ENCODE measurements around the gene BRS3. TPM values are rescaled to one million over a fixed set of nuclear protein-coding genes. Genes with fewer than 3 reads are reported as not detected.

The BRS3 gene
- total and polyA plus RNA-seq, 9 of the 15 experiments (the other 6 are each of a cell fraction or from before 2014, with no cell fraction given) = not detected

DNA sequence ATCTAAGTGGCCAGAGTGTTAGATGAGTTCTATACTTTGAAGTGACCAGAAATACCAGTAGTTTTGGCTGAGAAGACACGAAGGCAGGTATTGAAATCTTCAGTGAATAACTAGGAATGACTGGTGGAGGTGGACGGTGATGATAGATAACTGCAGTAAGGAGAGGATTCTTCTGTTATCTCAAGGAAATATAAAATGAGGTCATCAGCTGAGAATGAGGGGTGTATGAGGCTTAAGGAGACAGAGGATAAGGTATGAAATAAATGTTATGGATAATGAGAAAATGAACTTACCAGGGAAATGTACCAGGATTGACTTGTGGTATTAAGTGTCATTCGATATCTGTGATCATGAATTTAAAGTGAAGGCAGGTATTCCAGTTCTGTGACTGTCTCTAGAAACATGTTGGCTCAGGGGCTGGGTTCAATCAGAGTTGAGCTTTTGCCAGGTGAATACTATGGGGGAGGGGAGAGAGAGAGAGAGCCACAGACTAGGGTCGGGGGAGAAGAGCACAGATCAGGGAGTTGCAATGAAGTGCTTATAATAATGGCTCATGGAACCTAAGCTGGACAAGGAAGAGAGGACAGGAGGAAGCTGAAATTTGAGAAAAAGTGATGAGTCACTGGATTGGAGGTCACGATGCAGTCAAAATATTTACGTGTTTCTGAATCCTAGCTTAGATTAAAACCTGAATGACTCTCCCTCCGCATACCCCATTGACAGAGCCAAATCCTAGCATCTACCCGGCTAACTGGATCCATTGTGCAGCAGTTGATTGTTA lies 37.5 kb upstream of the BRS3 start (continued):
- TF ChIP-seq ZNF316 (IDR thresholded peaks at IDR 0.05) (peak; percentile 41), NFE2L1 (tag; IDR thresholded peaks at IDR 0.05; ENCODE audit: borderline replicate concordance, low read depth) (peak; percentile 44; the same call in 1 of the 2 replicates), SMC3 (conservative IDR thresholded peaks at IDR 0.05; ENCODE audit: insufficient read depth, low read depth, low read length) (no peak), NCOA2 (IDR thresholded peaks at IDR 0.05; ENCODE audit: partially characterized antibody in 2 of 2) (no peak), NFE2 (IDR thresholded peaks at IDR 0.05; ENCODE audit: low read depth) (0 out of 2 replicates have a peak, but pooled peaks have one; percentile 22), POLR2H (tag; IDR thresholded peaks at IDR 0.05; ENCODE audit: low read depth) (no peak), PHF20 (IDR thresholded peaks at IDR 0.05; ENCODE audit: partially characterized antibody) (no peak), TFAM (CRISPR knock-in tag; conservative IDR thresholded peaks at IDR 0.05) (no peak), C11orf30 (IDR thresholded peaks at IDR 0.05; ENCODE audit: low read depth) (peak; percentile 41; the same call in 1 of the 2 replicates), MAFG (tag; conservative IDR thresholded peaks at IDR 0.05) (peak; percentile 82), ZNF232 (CRISPR knock-in tag; IDR thresholded peaks at IDR 0.05) (no peak), YY1 (IDR thresholded peaks at IDR 0.05; ENCODE audit: borderline replicate concordance in 1 of 3, control insufficient read depth in 1 of 3, extremely low read depth in 1 of 3, insufficient read depth in 3 of 3, insufficient read length in 1 of 3, insufficient replicate concordance in 2 of 3, low read depth in 1 of 3, low read length in 2 of 3) (no peak), SRSF9 (IDR thresholded peaks at IDR 0.05; ENCODE audit: borderline replicate concordance, low read depth, low read length) (no peak), RBM39 (optimal IDR thresholded peaks at IDR 0.05; ENCODE audit: low read depth, low read length) (no peak), DPF2 (IDR thresholded peaks at IDR 0.05) (no peak)
- TF ChIP-seq, protein P1, sequence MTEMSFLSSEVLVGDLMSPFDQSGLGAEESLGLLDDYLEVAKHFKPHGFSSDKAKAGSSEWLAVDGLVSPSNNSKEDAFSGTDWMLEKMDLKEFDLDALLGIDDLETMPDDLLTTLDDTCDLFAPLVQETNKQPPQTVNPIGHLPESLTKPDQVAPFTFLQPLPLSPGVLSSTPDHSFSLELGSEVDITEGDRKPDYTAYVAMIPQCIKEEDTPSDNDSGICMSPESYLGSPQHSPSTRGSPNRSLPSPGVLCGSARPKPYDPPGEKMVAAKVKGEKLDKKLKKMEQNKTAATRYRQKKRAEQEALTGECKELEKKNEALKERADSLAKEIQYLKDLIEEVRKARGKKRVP (CRISPR knock-in tag; IDR thresholded peaks at IDR 0.05) = no peak
- TF ChIP-seq, protein P2, sequence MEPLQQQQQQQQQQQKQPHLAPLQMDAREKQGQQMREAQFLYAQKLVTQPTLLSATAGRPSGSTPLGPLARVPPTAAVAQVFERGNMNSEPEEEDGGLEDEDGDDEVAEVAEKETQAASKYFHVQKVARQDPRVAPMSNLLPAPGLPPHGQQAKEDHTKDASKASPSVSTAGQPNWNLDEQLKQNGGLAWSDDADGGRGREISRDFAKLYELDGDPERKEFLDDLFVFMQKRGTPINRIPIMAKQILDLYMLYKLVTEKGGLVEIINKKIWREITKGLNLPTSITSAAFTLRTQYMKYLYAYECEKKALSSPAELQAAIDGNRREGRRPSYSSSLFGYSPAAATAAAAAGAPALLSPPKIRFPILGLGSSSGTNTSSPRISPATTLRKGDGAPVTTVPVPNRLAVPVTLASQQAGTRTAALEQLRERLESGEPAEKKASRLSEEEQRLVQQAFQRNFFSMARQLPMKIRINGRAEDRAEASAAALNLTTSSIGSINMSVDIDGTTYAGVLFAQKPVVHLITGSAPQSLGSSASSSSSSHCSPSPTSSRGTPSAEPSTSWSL (CRISPR knock-in tag; IDR thresholded peaks at IDR 0.05; ENCODE audit: borderline replicate concordance) = no peak
- TF ChIP-seq, protein P3, sequence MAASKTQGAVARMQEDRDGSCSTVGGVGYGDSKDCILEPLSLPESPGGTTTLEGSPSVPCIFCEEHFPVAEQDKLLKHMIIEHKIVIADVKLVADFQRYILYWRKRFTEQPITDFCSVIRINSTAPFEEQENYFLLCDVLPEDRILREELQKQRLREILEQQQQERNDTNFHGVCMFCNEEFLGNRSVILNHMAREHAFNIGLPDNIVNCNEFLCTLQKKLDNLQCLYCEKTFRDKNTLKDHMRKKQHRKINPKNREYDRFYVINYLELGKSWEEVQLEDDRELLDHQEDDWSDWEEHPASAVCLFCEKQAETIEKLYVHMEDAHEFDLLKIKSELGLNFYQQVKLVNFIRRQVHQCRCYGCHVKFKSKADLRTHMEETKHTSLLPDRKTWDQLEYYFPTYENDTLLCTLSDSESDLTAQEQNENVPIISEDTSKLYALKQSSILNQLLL (CRISPR knock-in tag; IDR thresholded peaks at IDR 0.05; ENCODE audit: borderline replicate concordance) = no peak
- TF ChIP-seq, protein P4, sequence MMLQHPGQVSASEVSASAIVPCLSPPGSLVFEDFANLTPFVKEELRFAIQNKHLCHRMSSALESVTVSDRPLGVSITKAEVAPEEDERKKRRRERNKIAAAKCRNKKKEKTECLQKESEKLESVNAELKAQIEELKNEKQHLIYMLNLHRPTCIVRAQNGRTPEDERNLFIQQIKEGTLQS (IDR thresholded peaks at IDR 0.05) = no peak
- TF ChIP-seq, protein P4 (CRISPR knock-in tag; conservative IDR thresholded peaks at IDR 0.05) = no peak
